GM13977 (cell line): ENCODE measurements around the gene RIOK1.

Source experiments
- DNase-seq: peaks from one replicate; pipeline ENCODE4 v3.0.0; 2012; ENCODE audit warnings: low spot score
- CTCF ChIP-seq: IDR thresholded peaks from 2 replicates; pipeline ENCODE4 v1.5.1; 2012; ENCODE audit warnings: mild to moderate bottlenecking, control low read depth; ENCODE audit not compliant: insufficient read depth; ENCODE audit errors: extremely low read depth, missing control alignments
- in situ Hi-C: fragments of 300-500 bp; cut with MboI; formaldehyde crosslinking; loops from one replicate; pipeline ENCODE4 v1.12.0; 2022; ENCODE audit warnings: low sequenced_read_pairs, low pct_unique_long_range_greater_than_20kb, mixed read lengths, inconsistent platforms; ENCODE audit not compliant: unreplicated experiment

RIOK1 gene

GRCh38 chr6:7426447-7427169, 37.0 kb downstream of the RIOK1 start:
- no peak for DNase-seq
- in situ Hi-C loops: no loop called here
- TF ChIP-seq CTCF: no peak

- no peak for TF ChIP-seq CTCF
- DNase-seq: no peak
- in situ Hi-C loops: no loop called here
These were observed 41.7 kb downstream of the RIOK1 start for GRCh38 chr6:7431313-7431673.

- in situ Hi-C loops: no loop called here
- no peak for DNase-seq
- TF ChIP-seq CTCF: no peak
These were observed 42.2 kb downstream of the RIOK1 start for GRCh38 chr6:7431674-7432390.

- no peak for TF ChIP-seq CTCF
- no peak for DNase-seq
- in situ Hi-C loops: no loop called here
These were observed 42.9 kb downstream of the RIOK1 start for GRCh38 chr6:7432391-7433120.

GRCh38 chr6:7433121-7433617, 43.6 kb downstream of the RIOK1 start:
- no peak for DNase-seq
- no peak for TF ChIP-seq CTCF
- in situ Hi-C loops: no loop called here

- no peak for TF ChIP-seq CTCF
- in situ Hi-C loops: no loop called here
These were observed 45.1 kb downstream of the RIOK1 start for GRCh38 chr6:7434672-7435071.

More at GRCh38 chr6:7434672-7435071, 45.1 kb downstream of the RIOK1 start:
- DNase-seq: no peak
